ENCODE data around the gene CHCHD4.

The CHCHD4 gene

DNA sequence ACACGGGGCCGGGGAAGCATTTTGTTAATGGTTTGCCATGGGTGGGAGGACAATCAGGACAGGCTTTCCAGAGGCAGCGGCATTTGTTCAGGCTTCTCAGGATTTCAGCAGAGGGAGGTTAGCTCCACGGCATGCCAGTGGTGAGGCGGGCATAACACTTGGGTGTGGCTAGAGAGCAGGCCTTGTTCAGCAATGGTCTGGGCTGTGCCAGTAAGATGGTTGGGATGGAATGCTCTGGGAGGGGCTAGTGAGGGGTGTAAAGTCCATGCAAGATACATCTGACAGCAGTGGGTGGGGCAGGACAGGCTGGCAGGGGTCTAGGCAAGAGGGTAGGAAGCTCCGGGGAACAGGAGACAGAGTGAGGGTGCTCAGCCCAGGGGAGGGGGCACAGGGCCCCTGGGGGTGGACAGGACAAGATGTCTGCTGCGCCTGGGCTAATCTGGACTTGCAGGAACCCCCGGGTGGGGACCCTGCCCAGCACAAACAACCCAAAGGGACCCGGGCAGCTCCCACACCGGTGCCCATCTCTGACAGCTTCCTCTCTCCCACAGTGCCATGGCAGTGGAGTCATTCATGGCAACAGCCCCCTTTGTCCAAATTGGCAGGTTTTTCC is 8.6 kb upstream of the CHCHD4 start:
- Histone ChIP-seq H3K9me3 (ENCODE audit: control extremely low read depth in 1 of 5, control insufficient read depth in 4 of 5, insufficient read depth in 2 of 5, low read depth in 1 of 5, low read length in 4 of 5) (no peaks in the 10 kb centered on the region), H3K4me1 (ENCODE audit: control extremely low read depth in 1 of 4, control insufficient read depth in 4 of 4, insufficient read depth in 4 of 4, low read length in 3 of 4) (no peaks in the 10 kb centered on the region), H3K27ac (ENCODE audit: insufficient read depth in 1 of 2, low read depth in 1 of 2, low read length in 2 of 2, poor library complexity in 1 of 2, severe bottlenecking in 2 of 2) (no peak overlapping the region), H3K36me3 (ENCODE audit: control insufficient read depth in 4 of 4, insufficient read depth in 4 of 4, low read length in 3 of 4) (peaks cover 22 to 99% (median 81%) of the 10 kb centered on the region in 4 experiments), H3K27me3 (replicated peaks in 2 of 5; ENCODE audit: control insufficient read depth in 4 of 5, insufficient read depth in 5 of 5, low read length in 4 of 5) (no peaks in the 10 kb centered on the region), H3K4me3 (ENCODE audit: control insufficient read depth in 1 of 7, extremely low read depth in 1 of 7, insufficient read depth in 4 of 7, low read depth in 2 of 7, low read length in 6 of 7) (no peak overlapping the region)
- WGBS (ENCODE audit: insufficient coverage): 99% methylated on average over 10 of the region's 10 CpGs
- DNase-seq: no peak
- CTCF ChIA-PET: interaction anchor here (0.9 to 2.7 kb wide), 3 partner anchors 8 to 12 kb away, joined by 3 to 10 read pairs (median 4); partner anchors contain the start of genes CHCHD4 and TMEM43
- POLR2A ChIA-PET: no interaction called here

DNA sequence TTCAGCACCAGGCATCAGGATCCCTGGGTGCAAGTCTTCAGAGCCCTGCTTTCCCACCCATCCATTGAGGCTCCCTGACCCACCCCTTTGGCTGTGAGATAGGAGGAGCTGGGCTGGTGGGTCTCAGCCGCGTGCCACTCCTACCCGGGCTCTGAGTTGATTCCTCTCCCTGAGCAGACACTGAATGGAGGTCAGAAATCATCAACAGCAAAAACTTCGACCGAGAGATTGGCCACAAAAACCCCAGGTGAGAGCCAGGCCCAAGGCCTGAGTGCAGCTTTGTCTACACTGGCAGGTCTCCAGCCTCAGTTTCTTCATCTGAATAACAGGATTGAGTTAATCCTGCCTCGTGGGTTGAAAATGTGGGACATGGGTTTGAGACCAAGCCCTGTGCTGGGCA is 8.0 kb upstream of the CHCHD4 start:
- Histone ChIP-seq H3K27me3 (replicated peaks in 2 of 5; ENCODE audit: control insufficient read depth in 4 of 5, insufficient read depth in 5 of 5, low read length in 4 of 5) (no peaks in the 10 kb centered on the region), H3K9me3 (ENCODE audit: control extremely low read depth in 1 of 5, control insufficient read depth in 4 of 5, insufficient read depth in 2 of 5, low read depth in 1 of 5, low read length in 4 of 5) (no peaks in the 10 kb centered on the region), H3K36me3 (ENCODE audit: control insufficient read depth in 4 of 4, insufficient read depth in 4 of 4, low read length in 3 of 4) (peaks cover 20 to 99% (median 81%) of the 10 kb centered on the region in 4 experiments), H3K4me1 (ENCODE audit: control extremely low read depth in 1 of 4, control insufficient read depth in 4 of 4, insufficient read depth in 4 of 4, low read length in 3 of 4) (peaks cover 0 to 2% (median 0%) of the 10 kb centered on the region in 4 experiments), H3K4me3 (ENCODE audit: control insufficient read depth in 1 of 7, extremely low read depth in 1 of 7, insufficient read depth in 4 of 7, low read depth in 2 of 7, low read length in 6 of 7) (no peak overlapping the region), H3K27ac (ENCODE audit: insufficient read depth in 1 of 2, low read depth in 1 of 2, low read length in 2 of 2, poor library complexity in 1 of 2, severe bottlenecking in 2 of 2) (no peak overlapping the region)
- WGBS (ENCODE audit: insufficient coverage): 100% methylated on average over 3 of the region's 6 CpGs
- ChIA-PET POLR2A (no interaction called here), CTCF (interaction anchor here (2.7 kb wide), 1 partner anchor 8 kb away, joined by 10 read pairs; the partner anchor contains the start of genes CHCHD4 and TMEM43)
- no peak for DNase-seq

DNA sequence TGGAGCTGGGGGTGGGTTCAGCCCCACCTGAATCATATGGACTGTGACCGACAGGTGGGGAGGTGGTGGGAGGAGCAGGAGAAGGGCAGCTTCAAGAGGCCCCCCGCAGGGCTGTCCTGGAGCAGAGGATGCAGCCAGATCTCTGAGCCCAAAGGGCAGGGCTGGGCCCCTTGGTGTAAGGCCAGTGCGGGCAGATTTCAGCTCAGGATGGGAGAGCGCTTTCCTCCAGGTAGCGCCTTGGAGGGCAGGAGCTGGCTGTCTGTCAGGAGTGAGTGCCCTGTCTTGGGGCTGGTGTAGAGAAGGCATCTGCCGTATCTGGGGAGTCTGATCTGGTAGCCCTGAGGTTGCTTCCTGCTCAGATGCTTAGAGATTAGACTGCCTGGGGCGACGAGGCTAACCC is 7.5 kb upstream of the CHCHD4 start:
- DNase-seq: no peak
- Histone ChIP-seq H3K36me3 (ENCODE audit: control insufficient read depth in 4 of 4, insufficient read depth in 4 of 4, low read length in 3 of 4) (peaks cover 18 to 95% (median 81%) of the 10 kb centered on the region in 4 experiments), H3K9me3 (ENCODE audit: control extremely low read depth in 1 of 5, control insufficient read depth in 4 of 5, insufficient read depth in 2 of 5, low read depth in 1 of 5, low read length in 4 of 5) (no peaks in the 10 kb centered on the region), H3K27ac (ENCODE audit: insufficient read depth in 1 of 2, low read depth in 1 of 2, low read length in 2 of 2, poor library complexity in 1 of 2, severe bottlenecking in 2 of 2) (no peak overlapping the region), H3K27me3 (replicated peaks in 2 of 5; ENCODE audit: control insufficient read depth in 4 of 5, insufficient read depth in 5 of 5, low read length in 4 of 5) (no peaks in the 10 kb centered on the region), H3K4me3 (ENCODE audit: control insufficient read depth in 1 of 7, extremely low read depth in 1 of 7, insufficient read depth in 4 of 7, low read depth in 2 of 7, low read length in 6 of 7) (no peak overlapping the region), H3K4me1 (ENCODE audit: control extremely low read depth in 1 of 4, control insufficient read depth in 4 of 4, insufficient read depth in 4 of 4, low read length in 3 of 4) (peaks cover 0 to 4% (median 2%) of the 10 kb centered on the region in 4 experiments)
- ChIA-PET POLR2A (no interaction called here), CTCF (interaction anchor here (1.0 kb wide), 1 partner anchor 14 kb away, joined by 3 read pairs; no protein-coding TSS in a partner anchor)
- WGBS (ENCODE audit: insufficient coverage): 95% methylated on average over 8 of the region's 8 CpGs

DNA sequence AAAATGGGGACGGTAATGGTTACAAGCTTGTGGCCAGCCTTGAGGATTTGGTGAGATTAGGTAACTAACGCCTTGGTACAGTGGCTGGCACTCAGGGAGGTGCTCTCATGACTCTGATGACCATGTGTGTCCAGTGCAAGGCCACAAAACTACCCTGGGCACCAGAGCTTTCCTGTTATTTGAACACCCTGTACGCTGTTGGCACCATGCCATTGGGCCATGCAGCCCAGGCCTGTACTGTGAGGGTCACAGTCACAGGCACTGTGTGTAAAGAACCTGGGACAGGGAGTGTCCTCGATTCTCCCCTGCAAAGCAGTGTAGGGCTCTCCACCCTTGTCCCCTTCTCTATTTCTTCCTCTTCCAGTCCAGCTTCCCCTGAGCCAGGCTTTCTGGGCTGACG is 6.5 kb upstream of the CHCHD4 start:
- Histone ChIP-seq H3K36me3 (ENCODE audit: control insufficient read depth in 4 of 4, insufficient read depth in 4 of 4, low read length in 3 of 4) (peaks cover 18 to 88% (median 77%) of the 10 kb centered on the region in 4 experiments), H3K27me3 (replicated peaks in 2 of 5; ENCODE audit: control insufficient read depth in 4 of 5, insufficient read depth in 5 of 5, low read length in 4 of 5) (no peaks in the 10 kb centered on the region), H3K9me3 (ENCODE audit: control extremely low read depth in 1 of 5, control insufficient read depth in 4 of 5, insufficient read depth in 2 of 5, low read depth in 1 of 5, low read length in 4 of 5) (no peaks in the 10 kb centered on the region), H3K4me1 (ENCODE audit: control extremely low read depth in 1 of 4, control insufficient read depth in 4 of 4, insufficient read depth in 4 of 4, low read length in 3 of 4) (peaks cover 2 to 14% (median 10%) of the 10 kb centered on the region in 4 experiments), H3K4me3 (ENCODE audit: control insufficient read depth in 1 of 7, extremely low read depth in 1 of 7, insufficient read depth in 4 of 7, low read depth in 2 of 7, low read length in 6 of 7) (no peak overlapping the region), H3K27ac (ENCODE audit: insufficient read depth in 1 of 2, low read depth in 1 of 2, low read length in 2 of 2, poor library complexity in 1 of 2, severe bottlenecking in 2 of 2) (no peak overlapping the region)
- POLR2A ChIA-PET: no interaction called here
- 94% methylated on average over 5 of the region's 5 CpGs for WGBS (ENCODE audit: insufficient coverage)
- DNase-seq: no peak
- CTCF ChIA-PET: interaction anchor here (0.8 to 1.8 kb wide), 4 partner anchors 9 to 434 kb away, joined by 3 to 4 read pairs (median 4); no protein-coding TSS in a partner anchor

DNA sequence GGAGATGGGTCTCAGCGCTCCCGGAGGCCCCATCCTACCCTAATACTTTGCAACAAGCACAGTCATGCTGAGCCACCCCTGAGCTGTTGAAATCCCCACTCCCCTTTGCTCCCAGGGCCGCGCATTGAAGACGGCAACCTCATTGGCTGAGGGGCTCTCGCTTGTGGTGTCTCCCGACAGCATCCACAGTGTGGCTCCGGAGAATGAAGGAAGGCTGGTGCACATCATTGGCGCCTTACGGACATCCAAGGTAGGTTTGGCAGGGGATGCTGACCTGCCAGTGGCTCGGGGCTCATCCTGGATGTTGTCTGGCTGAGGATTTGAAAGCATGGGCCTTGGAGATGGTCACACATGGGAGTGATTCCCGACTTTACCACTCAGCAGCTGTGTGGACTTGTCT is 6.0 kb upstream of the CHCHD4 start:
- Histone ChIP-seq H3K4me1 (ENCODE audit: control extremely low read depth in 1 of 4, control insufficient read depth in 4 of 4, insufficient read depth in 4 of 4, low read length in 3 of 4) (peaks cover 2 to 18% (median 15%) of the 10 kb centered on the region in 4 experiments), H3K27ac (ENCODE audit: insufficient read depth in 1 of 2, low read depth in 1 of 2, low read length in 2 of 2, poor library complexity in 1 of 2, severe bottlenecking in 2 of 2) (no peak overlapping the region), H3K36me3 (ENCODE audit: control insufficient read depth in 4 of 4, insufficient read depth in 4 of 4, low read length in 3 of 4) (peaks cover 18 to 83% (median 73%) of the 10 kb centered on the region in 4 experiments), H3K27me3 (replicated peaks in 2 of 5; ENCODE audit: control insufficient read depth in 4 of 5, insufficient read depth in 5 of 5, low read length in 4 of 5) (no peaks in the 10 kb centered on the region), H3K4me3 (ENCODE audit: control insufficient read depth in 1 of 7, extremely low read depth in 1 of 7, insufficient read depth in 4 of 7, low read depth in 2 of 7, low read length in 6 of 7) (no peak overlapping the region), H3K9me3 (ENCODE audit: control extremely low read depth in 1 of 5, control insufficient read depth in 4 of 5, insufficient read depth in 2 of 5, low read depth in 1 of 5, low read length in 4 of 5) (no peaks in the 10 kb centered on the region)
- POLR2A ChIA-PET: no interaction called here
- CTCF ChIA-PET: interaction anchor here (0.8 to 1.8 kb wide), 4 partner anchors 10 to 434 kb away, joined by 3 to 4 read pairs (median 4); no protein-coding TSS in a partner anchor
- 96% methylated on average over 10 of the region's 12 CpGs for WGBS (ENCODE audit: insufficient coverage)
- no peak for DNase-seq

DNA sequence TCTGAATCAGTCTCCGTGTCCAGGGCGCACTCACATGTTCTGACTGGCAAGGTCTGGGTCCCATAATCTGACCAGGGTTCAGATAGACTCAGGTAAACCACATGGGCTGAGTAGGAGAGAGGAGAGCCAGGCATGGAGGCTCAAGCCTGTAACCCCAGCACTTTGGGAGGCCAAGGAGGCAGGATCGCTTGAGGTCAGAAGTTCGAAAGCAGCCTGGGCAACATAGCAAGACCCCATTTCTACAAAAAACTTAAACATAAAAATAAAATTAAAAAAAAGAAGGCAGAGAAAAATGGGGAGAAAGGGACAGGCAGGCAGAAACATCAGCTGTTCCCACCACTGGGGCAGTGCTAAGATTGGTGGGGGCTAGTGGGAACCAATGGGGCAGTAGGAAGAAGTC is 5.6 kb upstream of the CHCHD4 start:
- no peak for DNase-seq
- no peak overlapping the region for H3K27ac ChIP-seq (ENCODE audit: insufficient read depth in 1 of 2, low read depth in 1 of 2, low read length in 2 of 2, poor library complexity in 1 of 2, severe bottlenecking in 2 of 2)
- WGBS (ENCODE audit: insufficient coverage): 100% methylated on average over 2 of the region's 4 CpGs
- peaks cover 2 to 21% (median 18%) of the 10 kb centered on the region in 4 experiments for H3K4me1 ChIP-seq (ENCODE audit: control extremely low read depth in 1 of 4, control insufficient read depth in 4 of 4, insufficient read depth in 4 of 4, low read length in 3 of 4)
- no peaks in the 10 kb centered on the region for H3K27me3 ChIP-seq (replicated peaks in 2 of 5; ENCODE audit: control insufficient read depth in 4 of 5, insufficient read depth in 5 of 5, low read length in 4 of 5)
- H3K4me3 ChIP-seq (ENCODE audit: control insufficient read depth in 1 of 7, extremely low read depth in 1 of 7, insufficient read depth in 4 of 7, low read depth in 2 of 7, low read length in 6 of 7): no peak overlapping the region
- POLR2A ChIA-PET: no interaction called here
- peaks cover 18 to 78% (median 68%) of the 10 kb centered on the region in 4 experiments for H3K36me3 ChIP-seq (ENCODE audit: control insufficient read depth in 4 of 4, insufficient read depth in 4 of 4, low read length in 3 of 4)
- H3K9me3 ChIP-seq (ENCODE audit: control extremely low read depth in 1 of 5, control insufficient read depth in 4 of 5, insufficient read depth in 2 of 5, low read depth in 1 of 5, low read length in 4 of 5): no peaks in the 10 kb centered on the region
- CTCF ChIA-PET: interaction anchor here (1.1 to 1.8 kb wide), 2 partner anchors 15 to 23 kb away, joined by 3 to 4 read pairs; no protein-coding TSS in a partner anchor

DNA sequence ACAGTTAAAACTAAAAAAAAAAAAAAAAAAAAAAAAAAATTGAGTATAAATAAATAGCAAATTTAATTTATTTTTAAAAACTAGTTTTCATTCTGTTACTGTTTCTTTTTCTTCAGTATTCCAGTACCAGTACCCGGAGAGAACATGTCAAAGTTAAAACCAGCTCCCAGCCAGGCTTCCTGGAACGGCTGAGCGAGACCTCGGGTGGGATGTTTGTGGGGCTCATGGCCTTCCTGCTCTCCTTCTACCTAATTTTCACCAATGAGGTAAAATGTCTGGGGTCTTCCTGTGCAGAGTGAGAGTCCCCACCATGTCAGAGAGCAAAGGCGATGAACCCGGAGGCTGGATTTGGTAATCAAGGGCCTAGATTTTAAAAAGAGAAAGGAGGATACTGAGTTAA is 4.6 kb upstream of the CHCHD4 start:
- H3K4me3 ChIP-seq (ENCODE audit: control insufficient read depth in 1 of 7, extremely low read depth in 1 of 7, insufficient read depth in 4 of 7, low read depth in 2 of 7, low read length in 6 of 7): no peak overlapping the region
- H3K27ac ChIP-seq (ENCODE audit: insufficient read depth in 1 of 2, low read depth in 1 of 2, low read length in 2 of 2, poor library complexity in 1 of 2, severe bottlenecking in 2 of 2): no peak overlapping the region
- ChIA-PET CTCF (interaction anchor here (1.8 kb wide), 1 partner anchor 16 kb away, joined by 4 read pairs; no protein-coding TSS in a partner anchor), POLR2A (interaction anchor here (0.6 kb wide), 1 partner anchor 377 kb away, joined by 4 read pairs; no protein-coding TSS in a partner anchor)
- 92% methylated on average over 4 of the region's 6 CpGs for WGBS (ENCODE audit: insufficient coverage)
- peaks cover 2 to 22% (median 19%) of the 10 kb centered on the region in 4 experiments for H3K4me1 ChIP-seq (ENCODE audit: control extremely low read depth in 1 of 4, control insufficient read depth in 4 of 4, insufficient read depth in 4 of 4, low read length in 3 of 4)
- no peaks in the 10 kb centered on the region for H3K27me3 ChIP-seq (replicated peaks in 2 of 5; ENCODE audit: control insufficient read depth in 4 of 5, insufficient read depth in 5 of 5, low read length in 4 of 5)
- no peaks in the 10 kb centered on the region for H3K9me3 ChIP-seq (ENCODE audit: control extremely low read depth in 1 of 5, control insufficient read depth in 4 of 5, insufficient read depth in 2 of 5, low read depth in 1 of 5, low read length in 4 of 5)
- no peak for DNase-seq
- H3K36me3 ChIP-seq (ENCODE audit: control insufficient read depth in 4 of 4, insufficient read depth in 4 of 4, low read length in 3 of 4): peaks cover 18 to 69% (median 59%) of the 10 kb centered on the region in 4 experiments
